MM.1S (cell line): Measurements from ENCODE around the gene ACOXL.

Experiments
- CTCF ChIP-seq: fragments of 300-600 bp; sonication (generic); IDR thresholded peaks from 2 replicates; pipeline ENCODE4 v1.5.1; 2016; ENCODE audit warnings: antibody characterized with exemption, low read length, mixed read lengths
- EZH2 ChIP-seq: fragments of 300-600 bp; sonication (generic); optimal IDR thresholded peaks from 2 replicates; pipeline ENCODE3; 2017; ENCODE audit warnings: low read depth, mild to moderate bottlenecking, antibody characterized with exemption, low read length, mixed read lengths

GRCh38 chr2:110851531-110851930 is 119.2 kb downstream of the ACOXL start:
- TF ChIP-seq CTCF (no peak), EZH2 (no peak)
